ENCODE results near the gene MEOX2. TPM values are rescaled to one million over a fixed set of nuclear protein-coding genes. Genes with fewer than 3 reads are reported as not detected.

Gene MEOX2
- polyA plus RNA-seq, 1 donor from 2014 or later: not detected

DNA sequence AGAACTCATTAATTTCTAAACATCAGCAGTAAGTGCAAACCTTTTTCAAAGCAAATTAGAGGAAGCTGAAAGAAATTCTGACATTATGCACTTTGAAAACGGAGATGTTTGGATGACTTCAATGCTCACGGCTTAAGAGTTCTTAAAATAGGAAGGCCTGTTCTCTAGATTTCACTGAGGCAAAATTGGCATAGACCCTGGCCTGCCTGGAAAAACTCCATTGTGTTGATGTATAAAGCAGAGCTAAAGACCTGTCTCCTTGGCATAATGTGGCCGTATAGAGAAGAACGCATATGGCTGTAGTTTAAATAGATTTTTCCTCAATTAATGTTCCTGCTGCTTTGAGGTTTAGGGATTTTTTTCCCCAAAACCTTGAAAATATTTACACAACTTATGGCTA is 100.2 kb downstream of the MEOX2 start:
- H3K9me2 ChIP-seq (ENCODE audit: insufficient read depth, low read length): no peaks in the 10 kb centered on the region

DNA sequence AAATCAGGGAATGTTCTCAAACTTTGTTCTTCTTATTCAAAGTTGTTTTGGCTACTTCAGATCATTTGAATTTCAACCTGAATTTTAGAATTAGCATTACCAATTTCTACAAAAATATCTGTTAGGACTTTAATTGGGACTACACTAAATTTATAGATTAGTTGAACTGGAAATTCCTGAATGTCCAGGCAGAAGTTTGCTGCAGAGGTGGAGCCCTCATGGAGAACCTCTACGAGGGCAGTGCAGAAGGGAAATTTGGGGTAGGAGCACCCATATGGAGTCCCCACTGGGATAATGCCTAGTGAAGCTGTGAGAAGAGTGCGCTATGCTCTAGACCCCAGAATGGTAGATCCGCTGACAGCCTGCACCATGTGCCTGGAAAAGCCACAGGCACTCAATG is 101.9 kb downstream of the MEOX2 start:
- no peak overlapping the region for H3K9ac ChIP-seq (ENCODE audit: low read length)
- H3K79me2 ChIP-seq (replicated peaks; ENCODE audit: insufficient read depth, low read length): no peaks in the 10 kb centered on the region
- H2AFZ ChIP-seq (ENCODE audit: low read depth, low read length): no peak overlapping the region
- no peaks in the 10 kb centered on the region for H3K27me3 ChIP-seq (ENCODE audit: insufficient read depth, low read depth, low read length)
- no peak for TF ChIP-seq MXI1 (conservative IDR thresholded peaks at IDR 0.05; ENCODE audit: poor library complexity, severe bottlenecking)
- no peak for TF ChIP-seq TAF1 (IDR thresholded peaks at IDR 0.05; ENCODE audit: low read depth)
- no peak for TF ChIP-seq EZH2 (IDR thresholded peaks at IDR 0.05; ENCODE audit: borderline replicate concordance, insufficient read depth, low read length, poor library complexity, severe bottlenecking)
- TF ChIP-seq, protein P1, sequence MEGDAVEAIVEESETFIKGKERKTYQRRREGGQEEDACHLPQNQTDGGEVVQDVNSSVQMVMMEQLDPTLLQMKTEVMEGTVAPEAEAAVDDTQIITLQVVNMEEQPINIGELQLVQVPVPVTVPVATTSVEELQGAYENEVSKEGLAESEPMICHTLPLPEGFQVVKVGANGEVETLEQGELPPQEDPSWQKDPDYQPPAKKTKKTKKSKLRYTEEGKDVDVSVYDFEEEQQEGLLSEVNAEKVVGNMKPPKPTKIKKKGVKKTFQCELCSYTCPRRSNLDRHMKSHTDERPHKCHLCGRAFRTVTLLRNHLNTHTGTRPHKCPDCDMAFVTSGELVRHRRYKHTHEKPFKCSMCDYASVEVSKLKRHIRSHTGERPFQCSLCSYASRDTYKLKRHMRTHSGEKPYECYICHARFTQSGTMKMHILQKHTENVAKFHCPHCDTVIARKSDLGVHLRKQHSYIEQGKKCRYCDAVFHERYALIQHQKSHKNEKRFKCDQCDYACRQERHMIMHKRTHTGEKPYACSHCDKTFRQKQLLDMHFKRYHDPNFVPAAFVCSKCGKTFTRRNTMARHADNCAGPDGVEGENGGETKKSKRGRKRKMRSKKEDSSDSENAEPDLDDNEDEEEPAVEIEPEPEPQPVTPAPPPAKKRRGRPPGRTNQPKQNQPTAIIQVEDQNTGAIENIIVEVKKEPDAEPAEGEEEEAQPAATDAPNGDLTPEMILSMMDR (IDR thresholded peaks at IDR 0.05; ENCODE audit: poor library complexity, severe bottlenecking): no peak
- no peak for TF ChIP-seq SMC3 (conservative IDR thresholded peaks at IDR 0.05; ENCODE audit: poor library complexity)
- TF ChIP-seq POLR2AphosphoS5 (IDR thresholded peaks at IDR 0.05): no peak
- TF ChIP-seq, protein P2, sequence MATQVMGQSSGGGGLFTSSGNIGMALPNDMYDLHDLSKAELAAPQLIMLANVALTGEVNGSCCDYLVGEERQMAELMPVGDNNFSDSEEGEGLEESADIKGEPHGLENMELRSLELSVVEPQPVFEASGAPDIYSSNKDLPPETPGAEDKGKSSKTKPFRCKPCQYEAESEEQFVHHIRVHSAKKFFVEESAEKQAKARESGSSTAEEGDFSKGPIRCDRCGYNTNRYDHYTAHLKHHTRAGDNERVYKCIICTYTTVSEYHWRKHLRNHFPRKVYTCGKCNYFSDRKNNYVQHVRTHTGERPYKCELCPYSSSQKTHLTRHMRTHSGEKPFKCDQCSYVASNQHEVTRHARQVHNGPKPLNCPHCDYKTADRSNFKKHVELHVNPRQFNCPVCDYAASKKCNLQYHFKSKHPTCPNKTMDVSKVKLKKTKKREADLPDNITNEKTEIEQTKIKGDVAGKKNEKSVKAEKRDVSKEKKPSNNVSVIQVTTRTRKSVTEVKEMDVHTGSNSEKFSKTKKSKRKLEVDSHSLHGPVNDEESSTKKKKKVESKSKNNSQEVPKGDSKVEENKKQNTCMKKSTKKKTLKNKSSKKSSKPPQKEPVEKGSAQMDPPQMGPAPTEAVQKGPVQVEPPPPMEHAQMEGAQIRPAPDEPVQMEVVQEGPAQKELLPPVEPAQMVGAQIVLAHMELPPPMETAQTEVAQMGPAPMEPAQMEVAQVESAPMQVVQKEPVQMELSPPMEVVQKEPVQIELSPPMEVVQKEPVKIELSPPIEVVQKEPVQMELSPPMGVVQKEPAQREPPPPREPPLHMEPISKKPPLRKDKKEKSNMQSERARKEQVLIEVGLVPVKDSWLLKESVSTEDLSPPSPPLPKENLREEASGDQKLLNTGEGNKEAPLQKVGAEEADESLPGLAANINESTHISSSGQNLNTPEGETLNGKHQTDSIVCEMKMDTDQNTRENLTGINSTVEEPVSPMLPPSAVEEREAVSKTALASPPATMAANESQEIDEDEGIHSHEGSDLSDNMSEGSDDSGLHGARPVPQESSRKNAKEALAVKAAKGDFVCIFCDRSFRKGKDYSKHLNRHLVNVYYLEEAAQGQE (IDR thresholded peaks at IDR 0.05; ENCODE audit: borderline replicate concordance): no peak
- TF ChIP-seq EP300 (conservative IDR thresholded peaks at IDR 0.05; ENCODE audit: poor library complexity, severe bottlenecking): no peak
- TF ChIP-seq RAD21 (conservative IDR thresholded peaks at IDR 0.05): no peak
- H3K36me3 ChIP-seq (ENCODE audit: insufficient read depth, low read length): no peaks in the 10 kb centered on the region
- H3F3A ChIP-seq (ENCODE audit: insufficient read depth, low read length, poor library complexity, severe bottlenecking): no peaks in the 10 kb centered on the region
- no peak overlapping the region for H3K4me3 ChIP-seq (ENCODE audit: low read length)
- H3K4me2 ChIP-seq (ENCODE audit: low read length): no peak overlapping the region
- no peaks in the 10 kb centered on the region for H3K9me2 ChIP-seq (ENCODE audit: insufficient read depth, low read length)
- H3K9me3 ChIP-seq (ENCODE audit: low read length): no peaks in the 10 kb centered on the region
- H3K27ac ChIP-seq (ENCODE audit: low read length): no peak overlapping the region
- no peaks in the 10 kb centered on the region for H4K20me1 ChIP-seq (ENCODE audit: insufficient read depth)

More for the DNA sequence above, 100.2 kb downstream of the MEOX2 start:
- Histone ChIP-seq H2AFZ (ENCODE audit: low read depth, low read length) (no peak overlapping the region), H3K9me3 (ENCODE audit: low read length) (no peaks in the 10 kb centered on the region), H4K20me1 (ENCODE audit: insufficient read depth) (no peaks in the 10 kb centered on the region), H3K9ac (ENCODE audit: low read length) (no peak overlapping the region), H3K4me2 (ENCODE audit: low read length) (no peak overlapping the region), H3K79me2 (replicated peaks; ENCODE audit: insufficient read depth, low read length) (no peaks in the 10 kb centered on the region), H3K27me3 (ENCODE audit: insufficient read depth, low read depth, low read length) (no peaks in the 10 kb centered on the region), H3K4me3 (ENCODE audit: low read length) (no peak overlapping the region), H3F3A (ENCODE audit: insufficient read depth, low read length, poor library complexity, severe bottlenecking) (no peaks in the 10 kb centered on the region), H3K36me3 (ENCODE audit: insufficient read depth, low read length) (no peaks in the 10 kb centered on the region), H3K27ac (ENCODE audit: low read length) (no peak overlapping the region)
- TF ChIP-seq, protein P2 (IDR thresholded peaks at IDR 0.05; ENCODE audit: borderline replicate concordance): no peak
- TF ChIP-seq EZH2 (IDR thresholded peaks at IDR 0.05; ENCODE audit: borderline replicate concordance, insufficient read depth, low read length, poor library complexity, severe bottlenecking): no peak
- TF ChIP-seq RAD21 (conservative IDR thresholded peaks at IDR 0.05): no peak
- no peak for TF ChIP-seq EP300 (conservative IDR thresholded peaks at IDR 0.05; ENCODE audit: poor library complexity, severe bottlenecking)
- no peak for TF ChIP-seq POLR2AphosphoS5 (IDR thresholded peaks at IDR 0.05)
- TF ChIP-seq, protein P1 (IDR thresholded peaks at IDR 0.05; ENCODE audit: poor library complexity, severe bottlenecking): no peak
- no peak for TF ChIP-seq TAF1 (IDR thresholded peaks at IDR 0.05; ENCODE audit: low read depth)
- TF ChIP-seq MXI1 (conservative IDR thresholded peaks at IDR 0.05; ENCODE audit: poor library complexity, severe bottlenecking): no peak
- no peak for TF ChIP-seq SMC3 (conservative IDR thresholded peaks at IDR 0.05; ENCODE audit: poor library complexity)

Data from neural cell (in vitro differentiated cells).